Measurements from ENCODE around the gene ZNF594.
"Not testable (repeated sequence)": the region's sequence is repeated elsewhere in the genome, so short reads cannot be mapped to it uniquely, and the experiment has no call there.

The ZNF594 gene

GRCh38 chr17:5191541-5192417 is at the start of gene ZNF594:
Gene ZNF594, minus strand, starts transcription at chr17:5191868. Its CDS starts 7,612 bp downstream, at chr17:5184256.
- in situ Hi-C loops (cut with MboI; ENCODE audit: low sequenced_read_pairs) = no loop called here

DNA sequence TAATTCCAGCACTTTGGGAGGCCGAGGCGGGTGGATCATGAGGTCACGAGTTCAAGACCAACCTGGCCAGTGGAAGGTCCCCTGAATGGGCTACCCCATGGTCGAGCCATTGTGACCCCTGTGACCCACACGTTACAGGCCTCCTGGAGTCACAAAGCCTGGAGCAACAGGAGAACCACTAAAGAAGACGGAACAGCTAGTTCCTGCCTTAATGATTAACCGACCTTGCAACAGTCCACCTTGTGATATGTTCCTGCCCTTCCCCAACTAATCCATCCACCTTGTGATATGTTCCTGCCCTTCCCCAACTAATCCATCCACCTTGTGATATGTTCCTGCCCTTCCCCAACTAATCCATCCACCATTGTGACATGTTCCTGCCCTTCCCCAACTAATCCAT is 48.1 kb upstream of the ZNF594 start:
- in situ Hi-C loops (cut with MboI; ENCODE audit: low sequenced_read_pairs) = not testable (repeated sequence)

- in situ Hi-C loops (cut with MboI; ENCODE audit: low sequenced_read_pairs) = no loop called here
These were observed 46.7 kb upstream of the ZNF594 start for GRCh38 chr17:5238333-5238732.

- in situ Hi-C loops (cut with MboI; ENCODE audit: low sequenced_read_pairs) = no loop called here
These were observed 45.9 kb upstream of the ZNF594 start for GRCh38 chr17:5237541-5238016.

DNA sequence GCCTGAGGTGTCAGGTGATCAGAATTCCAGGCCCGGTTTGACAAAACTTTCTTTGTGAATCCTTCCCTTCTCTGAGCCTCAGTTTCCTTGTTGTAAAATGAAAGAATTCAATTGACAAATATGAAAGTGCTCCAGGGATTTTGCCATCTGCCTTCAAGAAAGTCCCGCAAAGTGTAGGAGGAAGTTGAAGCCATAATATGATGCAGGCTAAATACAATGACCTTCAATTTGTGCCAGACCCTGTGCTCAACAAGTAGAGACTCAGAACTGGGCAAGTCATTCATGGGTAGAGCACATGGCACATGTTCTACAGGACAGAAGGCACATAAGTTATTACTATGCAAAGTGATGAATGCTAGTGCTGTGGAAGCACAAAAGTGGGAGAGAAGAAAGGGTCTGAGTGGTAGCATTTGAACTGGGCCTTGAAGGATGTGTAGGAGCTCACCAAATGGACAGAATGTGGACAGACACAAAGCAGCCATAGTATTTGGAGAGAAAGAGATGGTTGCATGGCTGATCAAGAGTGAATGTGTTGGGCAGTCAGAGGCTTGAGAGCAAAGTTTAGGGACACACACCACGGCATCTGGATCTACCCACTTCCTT is 45.4 kb upstream of the ZNF594 start:
- in situ Hi-C loops (cut with MboI; ENCODE audit: low sequenced_read_pairs) = no loop called here

DNA sequence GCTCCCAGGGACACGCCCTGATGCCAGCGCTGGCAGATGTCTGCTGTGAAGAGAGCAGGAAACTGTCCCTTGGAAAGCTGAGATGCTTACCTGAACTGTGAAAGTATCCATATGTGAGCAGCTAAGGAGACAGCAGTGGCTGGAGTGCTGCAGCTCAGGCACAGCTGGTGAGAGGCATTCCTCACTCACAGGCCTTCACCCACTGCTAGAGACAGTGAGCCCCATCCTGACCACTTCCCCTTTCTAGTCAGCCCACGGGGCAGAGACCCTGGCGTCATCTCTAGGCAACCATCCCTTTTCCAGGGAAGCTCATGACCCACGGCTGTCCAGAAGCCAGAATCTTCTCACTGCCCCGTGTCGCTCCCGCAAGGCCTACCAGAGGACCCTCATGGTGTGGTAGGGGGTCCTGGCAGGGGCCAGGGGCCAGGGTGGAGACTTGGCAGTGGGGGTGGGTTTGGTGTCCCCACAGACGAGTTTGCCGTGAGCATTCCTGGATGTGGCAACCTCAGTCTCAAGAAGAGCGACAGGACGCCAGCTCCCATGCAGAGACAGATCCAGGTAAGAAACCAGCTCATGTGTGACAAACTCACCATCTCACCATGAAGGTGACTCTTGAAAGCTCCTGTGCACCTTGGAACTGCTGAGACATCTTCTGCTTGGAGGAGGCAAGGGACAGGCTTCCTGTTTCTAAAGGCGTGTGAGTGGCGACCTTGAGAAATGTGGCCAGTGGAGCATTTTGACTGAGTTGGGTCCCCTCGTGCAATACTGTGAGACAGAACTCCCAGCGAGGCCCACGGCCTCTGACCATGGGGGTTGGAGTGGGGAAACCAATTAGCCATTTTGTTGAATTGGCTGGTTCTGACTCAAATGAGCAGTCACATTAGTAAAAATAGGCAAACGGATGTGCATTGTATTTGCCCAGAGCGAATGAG is 43.2 kb upstream of the ZNF594 start, which contains the start of gene SCIMP:
Gene SCIMP, minus strand, starts transcription at position 216 of the 932 bp plus-strand sequence. Its CDS starts 105 bp downstream, at position 111.
- in situ Hi-C loops (cut with MboI; ENCODE audit: low sequenced_read_pairs) = no loop called here

DNA sequence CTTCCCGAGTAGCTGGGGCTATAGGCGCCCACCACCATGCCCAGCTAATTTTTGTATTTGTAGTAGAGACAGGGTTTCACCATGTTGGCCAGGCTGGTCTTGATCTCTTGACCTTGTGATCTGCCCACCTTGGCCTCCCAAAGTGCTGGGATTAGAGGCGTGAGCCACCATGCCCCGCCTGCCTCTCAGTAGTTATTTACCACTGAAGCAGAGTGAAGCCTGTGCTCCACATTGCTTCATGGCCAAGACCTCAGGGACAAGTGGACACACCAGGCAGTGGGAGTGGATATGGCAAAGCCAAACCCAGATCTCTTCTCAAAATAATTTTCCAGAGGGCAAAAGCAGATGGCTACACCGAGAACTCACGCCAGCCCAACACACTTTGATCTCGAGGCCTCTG is 41.8 kb upstream of the ZNF594 start:
- in situ Hi-C loops (cut with MboI; ENCODE audit: low sequenced_read_pairs) = not testable (repeated sequence)

- in situ Hi-C loops (cut with MboI; ENCODE audit: low sequenced_read_pairs) = no loop called here
These were observed 35.5 kb upstream of the ZNF594 start for GRCh38 chr17:5226940-5227878.

- in situ Hi-C loops (cut with MboI; ENCODE audit: low sequenced_read_pairs) = no loop called here
These were observed 34.2 kb upstream of the ZNF594 start for GRCh38 chr17:5225668-5226457.

GRCh38 chr17:5221912-5222311 is 30.2 kb upstream of the ZNF594 start:
- in situ Hi-C loops (cut with MboI; ENCODE audit: low sequenced_read_pairs) = not testable (repeated sequence)

- in situ Hi-C loops (cut with MboI; ENCODE audit: low sequenced_read_pairs) = no loop called here
These were observed 28.4 kb upstream of the ZNF594 start for GRCh38 chr17:5220074-5220473.

DNA sequence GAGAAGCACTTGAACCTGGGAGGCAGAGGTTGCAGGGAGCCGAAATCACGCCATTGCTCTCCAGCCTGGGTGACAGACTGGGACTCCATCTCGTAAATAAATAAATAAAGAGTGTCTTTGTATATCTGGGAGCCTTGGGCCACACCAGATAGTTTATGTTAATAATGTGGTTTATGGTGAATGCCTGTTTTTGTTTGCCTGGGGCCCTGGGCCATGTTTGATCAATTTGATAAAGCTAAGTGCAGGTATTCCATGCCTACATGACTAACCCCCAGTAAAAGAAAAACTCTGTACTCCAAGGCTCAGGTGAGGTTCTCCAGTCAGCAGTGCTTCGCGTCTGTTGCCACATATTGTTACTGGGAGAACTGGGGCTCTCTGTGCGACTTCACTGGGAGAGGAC is 27.9 kb upstream of the ZNF594 start:
- in situ Hi-C loops (cut with MboI; ENCODE audit: low sequenced_read_pairs) = no loop called here

GRCh38 chr17:5217562-5217961 is 25.9 kb upstream of the ZNF594 start:
- in situ Hi-C loops (cut with MboI; ENCODE audit: low sequenced_read_pairs) = not testable (repeated sequence)

DNA sequence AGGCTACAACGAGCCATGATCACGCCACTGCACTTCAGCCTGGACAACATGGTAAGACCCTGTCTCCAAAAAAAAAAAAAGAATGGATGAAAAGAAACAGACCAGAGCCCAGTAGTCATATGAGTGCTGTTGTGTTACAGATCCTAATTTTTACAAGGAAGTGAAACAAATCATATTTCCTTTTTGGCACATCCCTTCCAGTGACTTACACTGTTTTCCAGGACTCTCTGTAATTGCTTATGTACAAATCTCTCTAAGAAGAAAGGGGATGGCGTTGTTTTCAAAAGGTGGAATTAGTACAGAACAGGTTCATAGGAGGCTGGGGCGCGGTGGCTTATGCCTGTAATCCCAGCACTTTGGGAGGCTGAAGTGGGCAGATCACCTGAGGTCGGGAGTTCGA is 19.8 kb upstream of the ZNF594 start:
- in situ Hi-C loops (cut with MboI; ENCODE audit: low sequenced_read_pairs) = no loop called here

DNA sequence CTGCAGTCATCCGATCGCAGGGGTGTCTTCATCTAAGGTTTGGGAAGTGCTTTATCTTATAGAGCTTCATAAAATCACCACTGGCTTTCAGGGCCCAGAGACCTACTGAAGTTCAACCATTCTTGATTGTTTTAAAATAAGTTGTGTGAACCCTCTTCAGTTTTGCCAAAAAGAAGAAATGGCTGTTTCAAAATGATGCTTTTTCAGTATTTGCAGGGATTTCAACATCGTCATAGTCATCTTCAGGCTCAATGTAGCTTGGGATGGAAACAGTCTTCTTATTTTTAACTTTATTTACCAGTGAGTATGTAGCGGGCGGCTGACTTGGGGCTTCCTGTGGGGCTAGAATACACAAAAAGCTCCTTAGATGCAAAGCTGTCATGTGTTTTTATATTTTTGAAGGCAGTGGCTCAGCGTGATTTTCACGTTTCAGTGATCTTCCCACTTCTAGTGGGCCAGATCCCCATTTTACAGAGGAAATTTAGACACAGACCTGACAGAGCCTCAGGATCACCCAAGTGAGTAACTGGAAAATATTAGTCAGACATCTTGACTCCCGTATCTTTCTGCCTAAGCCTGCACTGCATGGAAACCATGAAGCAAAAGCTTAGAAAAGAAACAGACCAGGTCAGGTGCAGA is 19.1 kb upstream of the ZNF594 start:
- in situ Hi-C loops (cut with MboI; ENCODE audit: low sequenced_read_pairs) = no loop called here

DNA sequence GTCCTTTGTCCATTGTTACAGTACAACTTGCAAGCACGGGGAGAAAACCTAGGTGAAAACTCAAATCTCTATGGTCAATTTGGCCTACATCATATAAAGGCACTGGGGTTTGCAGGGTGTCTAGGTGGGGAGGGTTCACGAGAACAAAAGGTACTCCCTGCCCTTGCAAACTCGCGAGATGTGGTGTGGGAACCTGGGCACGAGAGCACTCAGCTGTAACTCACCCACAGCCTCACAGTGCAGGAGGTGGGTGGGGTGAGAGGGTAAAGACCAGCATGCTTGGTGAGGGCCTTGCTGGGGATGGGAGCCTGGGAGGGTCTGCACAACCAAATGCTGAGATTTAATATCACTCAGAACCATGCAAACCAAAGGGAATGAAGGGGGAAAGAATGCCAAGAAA is 18.4 kb upstream of the ZNF594 start:
- in situ Hi-C loops (cut with MboI; ENCODE audit: low sequenced_read_pairs) = no loop called here

DNA sequence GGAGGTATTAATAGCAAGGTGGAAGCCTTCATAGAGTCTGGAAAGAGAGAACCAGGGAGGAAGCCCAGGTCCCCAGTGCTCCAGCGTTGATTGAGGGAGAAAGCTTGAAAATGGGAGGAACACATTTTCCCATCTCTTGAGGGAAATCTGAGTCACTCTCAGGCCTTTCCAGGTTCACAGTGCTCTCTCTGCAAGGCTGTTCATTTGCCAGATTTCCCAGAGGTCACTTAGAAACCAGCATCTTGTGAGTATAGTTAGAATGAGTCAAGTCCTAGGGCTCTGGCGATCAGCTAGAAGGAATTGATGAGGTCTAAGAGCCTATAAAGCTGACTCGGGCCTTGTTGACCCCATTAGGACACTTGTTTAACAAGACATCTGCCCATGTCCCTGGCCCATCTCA is 17.7 kb upstream of the ZNF594 start:
- in situ Hi-C loops (cut with MboI; ENCODE audit: low sequenced_read_pairs) = no loop called here

DNA sequence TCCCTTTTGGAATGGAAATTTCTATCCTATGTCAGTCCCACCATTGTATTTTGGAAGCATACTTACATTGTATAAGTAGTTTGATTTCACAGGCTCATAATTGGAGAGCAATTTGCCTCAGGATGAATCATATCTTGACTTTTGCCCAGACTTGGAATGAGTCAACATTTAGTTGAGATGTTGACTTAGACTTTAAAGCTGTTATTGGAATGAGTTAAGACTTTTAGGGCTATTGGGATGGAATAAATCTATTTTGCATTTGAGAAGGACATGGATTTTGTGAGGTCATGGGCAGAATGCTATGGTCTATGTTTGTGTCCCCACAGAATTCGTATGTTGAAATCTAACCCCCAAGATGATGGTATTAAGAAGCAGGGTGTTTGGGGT is 12.2 kb upstream of the ZNF594 start:
- in situ Hi-C loops (cut with MboI; ENCODE audit: low sequenced_read_pairs) = no loop called here
